ENCODE measurements around the gene DMD.
"Not testable (repeated sequence)": the region's sequence is repeated elsewhere in the genome, so short reads cannot be mapped to it uniquely, and the experiment has no call there.

Gene DMD

GRCh38 chrX:32289356-32289755 lies 922.0 kb downstream of the DMD start:
- in situ Hi-C loops (cut with MboI; ENCODE audit: low sequenced_read_pairs): no loop called here

- in situ Hi-C loops (cut with MboI; ENCODE audit: low sequenced_read_pairs): no loop called here
These were observed 929.5 kb downstream of the DMD start for GRCh38 chrX:32281853-32282252.

- in situ Hi-C loops (cut with MboI; ENCODE audit: low sequenced_read_pairs): no loop called here
These were observed 930.4 kb downstream of the DMD start for GRCh38 chrX:32280921-32281320.

DNA sequence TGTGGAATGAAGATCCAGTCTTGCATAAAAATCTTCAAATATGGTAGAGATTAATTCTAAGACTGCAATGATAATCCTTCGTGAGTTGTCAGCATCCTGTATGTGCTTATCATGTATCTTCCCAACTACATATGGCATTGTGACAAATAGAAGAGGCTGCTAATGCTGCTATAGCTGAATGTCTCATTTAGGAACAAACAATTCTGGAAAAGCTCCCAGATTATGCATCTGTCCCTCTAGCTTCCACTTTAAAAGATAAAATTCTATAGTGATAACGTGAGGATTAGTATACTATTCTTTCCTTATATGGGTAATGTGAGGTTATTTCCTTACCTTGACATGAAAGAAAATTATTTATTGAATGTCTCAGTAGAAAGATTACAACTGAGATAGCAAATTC lies 930.9 kb downstream of the DMD start:
- in situ Hi-C loops (cut with MboI; ENCODE audit: low sequenced_read_pairs): no loop called here

DNA sequence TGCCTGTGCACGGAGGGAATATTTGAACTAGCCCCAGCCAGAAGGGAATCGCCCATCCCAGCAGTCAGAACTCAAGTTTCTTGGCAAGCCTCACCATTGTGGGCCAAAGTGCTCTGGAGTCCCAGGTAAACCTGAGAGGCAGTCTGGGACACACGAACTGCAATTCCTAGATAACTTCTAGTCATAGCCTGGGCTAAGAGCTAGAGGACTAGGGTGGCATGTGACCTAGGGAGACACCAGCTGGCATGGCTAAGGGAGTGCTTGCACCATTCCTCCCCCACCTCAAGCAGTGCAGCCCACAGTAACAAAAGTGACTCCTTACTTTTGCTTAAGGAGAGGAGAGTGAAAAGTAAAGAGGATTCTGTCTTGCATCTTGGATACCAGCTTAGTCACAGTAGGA lies 935.2 kb downstream of the DMD start:
- in situ Hi-C loops (cut with MboI; ENCODE audit: low sequenced_read_pairs): no loop called here

DNA sequence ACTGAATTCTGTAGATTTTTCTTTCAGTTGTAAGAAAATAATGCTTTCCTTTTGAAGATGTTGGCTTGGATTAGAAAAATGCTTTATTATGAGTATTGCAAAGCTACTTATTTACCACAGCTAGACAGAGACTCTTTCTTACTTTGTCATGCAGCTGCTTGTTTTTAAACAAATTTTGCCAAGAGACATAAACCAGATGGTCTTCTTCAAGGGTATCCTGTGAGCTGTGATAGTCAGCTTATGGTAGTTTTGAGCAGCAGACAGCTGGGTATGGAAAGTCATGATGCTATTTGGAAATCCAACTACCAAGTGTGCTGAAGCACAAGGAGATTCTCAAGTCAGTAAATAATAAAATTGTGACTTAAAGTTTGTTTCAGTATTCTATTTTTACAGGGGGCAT lies 941.5 kb downstream of the DMD start:
- in situ Hi-C loops (cut with MboI; ENCODE audit: low sequenced_read_pairs): no loop called here

- in situ Hi-C loops (cut with MboI; ENCODE audit: low sequenced_read_pairs): no loop called here
These were observed 943.1 kb downstream of the DMD start for GRCh38 chrX:32268207-32268606.

GRCh38 chrX:32267796-32268195 lies 943.6 kb downstream of the DMD start:
- in situ Hi-C loops (cut with MboI; ENCODE audit: low sequenced_read_pairs): no loop called here

GRCh38 chrX:32246675-32247074 lies 964.7 kb downstream of the DMD start:
- in situ Hi-C loops (cut with MboI; ENCODE audit: low sequenced_read_pairs): not testable (repeated sequence)

GRCh38 chrX:32195611-32196010 lies 1015.7 kb downstream of the DMD start:
- in situ Hi-C loops (cut with MboI; ENCODE audit: low sequenced_read_pairs): no loop called here

- in situ Hi-C loops (cut with MboI; ENCODE audit: low sequenced_read_pairs): no loop called here
These were observed 1020.0 kb downstream of the DMD start for GRCh38 chrX:32191316-32191715.

DNA sequence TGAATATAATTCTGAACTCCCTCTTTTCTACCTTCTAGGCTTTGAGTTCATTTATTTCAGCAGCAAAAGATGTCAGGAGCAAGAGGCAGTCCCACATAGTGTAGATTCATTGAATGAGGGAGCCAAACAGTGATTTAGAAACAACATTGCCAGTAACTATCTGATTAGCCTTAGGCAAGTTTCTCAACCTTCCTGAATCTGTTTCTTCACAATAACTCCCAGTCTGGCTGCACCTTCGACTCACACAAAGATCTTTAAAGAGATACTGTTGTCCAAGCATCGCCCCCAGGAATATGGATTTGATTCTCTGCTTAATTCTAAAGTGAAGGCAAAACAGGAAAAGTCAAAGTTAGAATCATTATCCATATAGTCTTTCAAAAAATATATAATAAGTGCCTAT lies 1026.2 kb downstream of the DMD start:
- in situ Hi-C loops (cut with MboI; ENCODE audit: low sequenced_read_pairs): no loop called here

DNA sequence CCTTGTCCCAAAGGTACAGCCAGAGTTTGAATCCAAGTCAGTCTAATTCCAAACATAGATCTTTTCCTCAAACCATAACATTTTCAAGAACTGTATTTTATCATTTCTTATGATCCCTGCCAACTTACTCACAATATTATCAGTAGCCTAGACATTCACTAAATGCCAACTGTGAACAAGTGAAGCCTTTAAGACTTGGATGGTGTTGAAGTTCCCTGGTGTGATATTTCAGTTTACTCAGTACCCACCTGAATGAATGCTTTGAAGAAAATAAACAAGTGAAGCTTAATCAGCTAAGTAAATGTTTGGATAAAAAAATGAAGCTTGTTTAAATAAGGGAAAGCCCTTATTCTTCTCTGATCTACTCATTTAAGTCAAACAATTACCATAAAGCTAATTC lies 1028.3 kb downstream of the DMD start:
- in situ Hi-C loops (cut with MboI; ENCODE audit: low sequenced_read_pairs): no loop called here

DNA sequence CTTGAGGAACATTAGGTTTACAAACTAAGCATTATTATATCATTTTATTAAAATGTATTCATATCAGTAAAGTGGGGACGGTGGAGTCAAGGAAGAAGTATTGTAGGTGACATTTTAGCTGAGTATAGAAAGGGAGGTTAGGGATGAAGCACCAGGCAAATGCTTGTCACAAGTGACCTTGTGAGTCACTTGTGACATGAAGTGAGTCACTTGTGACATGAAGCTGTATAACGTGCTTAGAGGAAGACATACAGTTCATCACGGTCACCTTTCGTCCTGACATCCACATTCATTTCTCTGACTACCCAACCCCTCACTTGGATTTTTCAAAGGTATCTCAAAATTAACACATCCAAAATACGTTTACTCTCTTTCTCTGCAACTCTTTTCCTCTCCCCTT lies 1034.8 kb downstream of the DMD start:
- in situ Hi-C loops (cut with MboI; ENCODE audit: low sequenced_read_pairs): no loop called here

DNA sequence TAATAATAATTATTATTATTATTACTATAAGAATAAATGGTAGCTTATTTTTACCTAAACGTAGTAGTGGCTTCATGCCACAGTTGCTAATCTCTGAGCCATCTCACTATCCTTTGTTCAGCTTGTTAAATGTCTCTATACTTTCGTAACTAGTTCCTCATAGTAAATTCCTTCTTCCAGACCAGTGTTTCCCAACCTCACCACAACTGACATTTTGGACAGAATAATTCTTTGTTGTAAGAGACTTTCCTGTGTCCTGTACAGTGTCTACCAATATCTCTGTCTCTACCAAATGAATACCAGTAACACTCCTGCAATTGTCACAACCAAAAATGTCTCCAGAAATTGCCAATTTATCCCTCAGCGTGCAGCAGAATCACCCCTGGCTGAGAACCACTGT lies 1040.9 kb downstream of the DMD start:
- in situ Hi-C loops (cut with MboI; ENCODE audit: low sequenced_read_pairs): no loop called here

GRCh38 chrX:32155044-32155638 lies 1056.2 kb downstream of the DMD start:
- in situ Hi-C loops (cut with MboI; ENCODE audit: low sequenced_read_pairs): no loop called here

DNA sequence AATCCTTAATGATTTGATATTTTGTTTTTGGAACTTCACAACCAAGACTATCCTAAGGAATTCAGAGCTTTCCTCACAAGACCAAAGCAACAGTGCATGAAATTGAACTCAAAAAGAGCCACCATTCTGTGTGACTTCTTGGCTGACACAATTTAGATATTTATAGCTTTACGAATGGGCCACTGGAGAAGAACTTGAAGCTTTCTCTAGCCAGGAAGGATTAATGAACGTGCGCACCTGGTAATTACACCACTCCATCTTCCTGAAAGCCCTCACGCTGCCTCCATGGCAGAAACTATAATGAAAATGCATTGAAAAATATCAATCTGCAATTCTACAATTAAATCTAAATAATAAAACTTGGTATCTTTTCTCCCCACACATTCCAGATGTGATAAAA lies 1057.8 kb downstream of the DMD start:
- in situ Hi-C loops (cut with MboI; ENCODE audit: low sequenced_read_pairs): no loop called here

GRCh38 chrX:32150141-32150540 lies 1061.2 kb downstream of the DMD start:
- in situ Hi-C loops (cut with MboI; ENCODE audit: low sequenced_read_pairs): no loop called here

DNA sequence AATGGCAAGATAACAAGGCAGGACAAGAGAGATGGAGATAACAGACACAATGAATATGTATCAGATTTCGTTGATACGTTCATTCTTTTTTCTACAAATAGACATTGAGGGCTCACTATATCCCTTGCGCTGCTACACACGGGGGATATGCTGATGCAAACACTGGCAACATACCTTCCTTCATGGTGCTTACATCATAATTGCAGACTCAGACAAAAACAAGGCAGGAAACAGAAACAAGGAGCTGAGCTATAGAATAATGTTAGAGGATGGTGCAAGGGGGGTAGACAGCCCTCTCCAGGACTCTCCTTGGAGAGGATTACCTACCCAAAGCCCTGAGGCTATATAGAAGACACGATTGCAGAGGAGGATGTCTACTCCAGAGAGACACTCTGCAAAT lies 1069.5 kb downstream of the DMD start:
- in situ Hi-C loops (cut with MboI; ENCODE audit: low sequenced_read_pairs): no loop called here

- in situ Hi-C loops (cut with MboI; ENCODE audit: low sequenced_read_pairs): no loop called here
These were observed 1071.9 kb downstream of the DMD start for GRCh38 chrX:32139476-32139875.

- in situ Hi-C loops (cut with MboI; ENCODE audit: low sequenced_read_pairs): no loop called here
These were observed 1073.8 kb downstream of the DMD start for GRCh38 chrX:32137525-32137924.

GRCh38 chrX:32126997-32127396 lies 1084.4 kb downstream of the DMD start:
- in situ Hi-C loops (cut with MboI; ENCODE audit: low sequenced_read_pairs): no loop called here

DNA sequence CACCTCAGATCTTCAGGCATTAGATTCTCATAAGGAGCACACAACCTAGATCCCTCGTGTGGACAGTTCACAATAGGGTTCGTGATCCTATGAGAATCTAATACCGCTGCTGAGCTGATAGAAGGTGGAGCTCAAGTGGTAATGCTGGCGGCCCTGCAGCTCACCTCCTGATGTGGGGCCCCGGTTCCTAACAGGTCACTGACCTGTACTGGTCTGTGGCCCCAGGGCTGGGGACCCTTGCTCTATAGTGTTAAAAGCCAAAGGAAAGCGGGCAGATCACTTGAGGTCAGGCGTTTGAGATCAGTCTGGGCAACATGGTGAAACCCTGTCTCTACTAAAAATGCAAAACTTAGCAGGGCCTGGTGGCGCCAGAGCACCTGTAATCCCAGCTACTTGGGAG lies 1092.5 kb downstream of the DMD start:
- in situ Hi-C loops (cut with MboI; ENCODE audit: low sequenced_read_pairs): no loop called here

GRCh38 chrX:32116047-32116446 lies 1095.3 kb downstream of the DMD start:
- in situ Hi-C loops (cut with MboI; ENCODE audit: low sequenced_read_pairs): no loop called here

Measured in hTERT RPE-1 (cell line).